CD14-positive monocyte (primary cell): ENCODE measurements around the gene DBF4. TPM values are rescaled to one million over a fixed set of nuclear protein-coding genes. Genes with fewer than 3 reads are reported as not detected.
"Not testable (repeated sequence)": the region's sequence is repeated elsewhere in the genome, so short reads cannot be mapped to it uniquely, and the experiment has no call there.

Experiments used
- DNase-seq, 3 donors: peaks; one replicate each; pipeline ENCODE4 v3.0.0-alpha.2; 2011 to 2022
- H2AFZ ChIP-seq: 2 replicates; pipeline ENCODE4 v1.6.0; 2012; ENCODE audit warnings: mild to moderate bottlenecking, low read depth, low read length, inconsistent platforms; ENCODE audit not compliant: insufficient read depth, poor library complexity, severe bottlenecking
- H3K27ac ChIP-seq, 2 donors: 1 replicate in 1 of 2; 2 replicates in 1 of 2; pipeline ENCODE4 v1.5.1; 2012 to 2013; ENCODE audit warnings: low read length in 2 of 2, control low read depth in 1 of 2, inconsistent platforms in 1 of 2, low read depth in 1 of 2, mild to moderate bottlenecking in 1 of 2
- H3K27me3 ChIP-seq, 2 donors: one replicate each; pipeline versions ENCODE4 v1.6.0 to v1.6.1; 2011 to 2013; ENCODE audit warnings: low read length in 2 of 2; ENCODE audit not compliant: control insufficient read depth in 2 of 2, insufficient read depth in 2 of 2
- H3K36me3 ChIP-seq, 2 donors: replicated peaks in 1 of 2; 1 replicate in 1 of 2; 2 replicates in 1 of 2; pipeline versions ENCODE4 v1.5.1 to v1.6.1; 2012 to 2013; ENCODE audit warnings: low read length in 2 of 2, control low read depth in 1 of 2, inconsistent platforms in 1 of 2, mild to moderate bottlenecking in 1 of 2; ENCODE audit not compliant: insufficient read depth in 2 of 2, control insufficient read depth in 1 of 2
- H3K4me1 ChIP-seq, 2 donors: 1 replicate in 1 of 2; 2 replicates in 1 of 2; pipeline versions ENCODE4 v1.5.1 to v1.6.1; 2012 to 2013; ENCODE audit warnings: low read length in 2 of 2, control low read depth in 1 of 2, inconsistent platforms in 1 of 2, mild to moderate bottlenecking in 1 of 2, moderate library complexity in 1 of 2; ENCODE audit not compliant: insufficient read depth in 2 of 2, control insufficient read depth in 1 of 2
- H3K4me2 ChIP-seq: replicated peaks from 2 replicates; pipeline ENCODE3; 2012; ENCODE audit warnings: low read length, moderate library complexity, mild to moderate bottlenecking; ENCODE audit not compliant: poor library complexity, severe bottlenecking; ENCODE audit errors: extremely low read depth
- H3K4me3 ChIP-seq, 3 experiments: fragments of 200-600 bp in 1 of 3; sonication (generic) in 1 of 3; replicated peaks in 1 of 3; 1 replicate in 2 of 3; 2 replicates in 1 of 3; pipeline ENCODE4 v1.5.1; 2011 to 2013; ENCODE audit warnings: low read length in 3 of 3, mild to moderate bottlenecking in 3 of 3, control low read depth in 2 of 3, low read depth in 2 of 3, inconsistent platforms in 1 of 3, moderate library complexity in 1 of 3
- H3K79me2 ChIP-seq: 2 replicates; pipeline ENCODE4 v1.6.0; 2012; ENCODE audit warnings: mild to moderate bottlenecking, control low read depth, inconsistent platforms, low read length, moderate library complexity; ENCODE audit not compliant: insufficient read depth
- H3K9ac ChIP-seq: 2 replicates; pipeline ENCODE4 v1.6.0; 2017; ENCODE audit warnings: low read length, mild to moderate bottlenecking; ENCODE audit not compliant: insufficient read depth, poor library complexity, severe bottlenecking
- H3K9me3 ChIP-seq, 2 donors: replicated peaks in 1 of 2; 1 replicate in 1 of 2; 2 replicates in 1 of 2; pipeline versions ENCODE4 v1.5.1 to v1.6.1; 2012 to 2013; ENCODE audit warnings: low read length in 2 of 2, control low read depth in 1 of 2; ENCODE audit not compliant: control insufficient read depth in 1 of 2, insufficient read depth in 1 of 2
- H4K20me1 ChIP-seq: 2 replicates; pipeline ENCODE4 v1.6.0; 2012; ENCODE audit warnings: mild to moderate bottlenecking, low read length, control low read depth, moderate library complexity; ENCODE audit not compliant: insufficient read depth
- H3K27ac Mint-ChIP-seq, 7 donors: one replicate each; pipeline ENCODE4 v1.8.0; 2020; ENCODE audit warnings: mild to moderate bottlenecking in 7 of 7, mixed read lengths in 7 of 7, moderate library complexity in 6 of 7, inconsistent platforms in 2 of 7
- H3K27me3 Mint-ChIP-seq, 3 donors: one replicate each; pipeline ENCODE4 v1.8.0; 2021 to 2022; ENCODE audit warnings: low read depth in 3 of 3, mild to moderate bottlenecking in 3 of 3, mixed read lengths in 3 of 3, moderate library complexity in 3 of 3, inconsistent platforms in 1 of 3
- H3K36me3 Mint-ChIP-seq, 2 donors: one replicate each; pipeline ENCODE4 v1.8.0; 2020; ENCODE audit warnings: mixed read lengths in 2 of 2, inconsistent platforms in 1 of 2, mild to moderate bottlenecking in 1 of 2
- H3K4me1 Mint-ChIP-seq: one replicate; pipeline ENCODE4 v1.8.0; 2020; ENCODE audit warnings: mild to moderate bottlenecking, mixed read lengths
- H3K4me3 Mint-ChIP-seq, 2 donors: one replicate each; pipeline ENCODE4 v1.8.0; 2020; ENCODE audit warnings: mild to moderate bottlenecking in 2 of 2, mixed read lengths in 2 of 2, moderate library complexity in 1 of 2
- H3K9me3 Mint-ChIP-seq, 7 donors: one replicate each; pipeline ENCODE4 v1.8.0; 2020 to 2022; ENCODE audit warnings: mixed read lengths in 7 of 7, mild to moderate bottlenecking in 6 of 7, moderate library complexity in 6 of 7, inconsistent platforms in 2 of 7
- WGBS: methylation state at CpG from one replicate; pipeline ENCODE4 v1.1.5; 2013; ENCODE audit warnings: missing lambda C conversion rate; ENCODE audit not compliant: insufficient coverage; 5-methylcytosine and 5-hydroxymethylcytosine counted together
- intact Hi-C, 2 donors: fragments of 100-400 bp; cut with micrococcal nuclease; formaldehyde crosslinking; loops; one replicate each; pipeline versions ENCODE4 v1.15.0 to v1.15.1; 2023
- polyA plus RNA-seq, 3 donors: library from polyadenylated mRNA; depleted of rRNA in 1 of 3; unstranded in 2 of 3; stranded (reverse) in 1 of 3; fragments of 300-500 nt in 2 of 3; fragments of >200 nt in 1 of 3; fragmentation: Illumina TruSeq in 2 of 3; gene quantifications; 1 replicate in 2 of 3; 2 replicates in 1 of 3; pipeline ENCODE4 v1.2.3, GENCODE V29; 2012 to 2021
- TF ChIP-seq, protein P1 (sequence below): fragments of 200-600 bp; IDR thresholded peaks from one replicate; pipeline ENCODE4 v1.8.0; 2022; ENCODE audit warnings: antibody characterized with exemption, mild to moderate bottlenecking

DBF4 gene
- polyA plus RNA-seq, 3 donors = 2.6 to 7.3 (median 6.7) TPM

DNA sequence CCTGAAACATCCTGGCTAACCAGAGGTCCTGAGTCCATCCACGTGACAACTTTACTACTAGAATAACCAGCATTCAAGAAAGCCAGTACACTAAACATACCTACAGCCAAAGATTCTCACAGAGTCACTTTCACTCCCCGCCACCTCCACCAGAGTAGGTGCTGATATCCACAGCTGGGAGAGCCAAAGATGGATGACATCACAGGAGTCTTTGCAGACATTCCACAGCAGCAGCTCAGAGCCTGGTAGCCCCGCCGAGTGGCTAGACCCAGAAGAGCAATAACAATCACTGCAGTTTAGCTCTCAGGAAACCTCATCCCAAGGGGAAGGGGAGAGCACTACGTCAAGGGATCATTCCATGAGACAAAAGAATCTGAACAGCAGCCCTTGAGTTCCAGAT, 44.3 kb downstream of the DBF4 start:
- peaks cover 0 to 3% (median 0%) of the 10 kb centered on the region in 7 donors for H3K9me3 Mint-ChIP-seq
- H3K4me3 Mint-ChIP-seq = no peak overlapping the region
- no peaks in the 10 kb centered on the region for H3K4me1 Mint-ChIP-seq
- DNase-seq = no peak
- H2AFZ ChIP-seq = no peak overlapping the region
- H3K27ac Mint-ChIP-seq = no peak overlapping the region
- H3K4me2 ChIP-seq = no peak overlapping the region
- no peaks in the 10 kb centered on the region for H3K36me3 ChIP-seq
- no peak overlapping the region for H3K27ac ChIP-seq
- intact Hi-C loops = no loop called here
- TF ChIP-seq, protein P1, sequence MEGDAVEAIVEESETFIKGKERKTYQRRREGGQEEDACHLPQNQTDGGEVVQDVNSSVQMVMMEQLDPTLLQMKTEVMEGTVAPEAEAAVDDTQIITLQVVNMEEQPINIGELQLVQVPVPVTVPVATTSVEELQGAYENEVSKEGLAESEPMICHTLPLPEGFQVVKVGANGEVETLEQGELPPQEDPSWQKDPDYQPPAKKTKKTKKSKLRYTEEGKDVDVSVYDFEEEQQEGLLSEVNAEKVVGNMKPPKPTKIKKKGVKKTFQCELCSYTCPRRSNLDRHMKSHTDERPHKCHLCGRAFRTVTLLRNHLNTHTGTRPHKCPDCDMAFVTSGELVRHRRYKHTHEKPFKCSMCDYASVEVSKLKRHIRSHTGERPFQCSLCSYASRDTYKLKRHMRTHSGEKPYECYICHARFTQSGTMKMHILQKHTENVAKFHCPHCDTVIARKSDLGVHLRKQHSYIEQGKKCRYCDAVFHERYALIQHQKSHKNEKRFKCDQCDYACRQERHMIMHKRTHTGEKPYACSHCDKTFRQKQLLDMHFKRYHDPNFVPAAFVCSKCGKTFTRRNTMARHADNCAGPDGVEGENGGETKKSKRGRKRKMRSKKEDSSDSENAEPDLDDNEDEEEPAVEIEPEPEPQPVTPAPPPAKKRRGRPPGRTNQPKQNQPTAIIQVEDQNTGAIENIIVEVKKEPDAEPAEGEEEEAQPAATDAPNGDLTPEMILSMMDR = no peak
- H3K27me3 Mint-ChIP-seq = peaks cover 2% of the 10 kb centered on the region in 3 donors
- H3K79me2 ChIP-seq = no peaks in the 10 kb centered on the region
- no peaks in the 10 kb centered on the region for H4K20me1 ChIP-seq
- H3K9ac ChIP-seq = no peak overlapping the region
- H3K4me1 ChIP-seq = no peaks in the 10 kb centered on the region
- H3K9me3 ChIP-seq = no peaks in the 10 kb centered on the region
- H3K27me3 ChIP-seq = no peaks in the 10 kb centered on the region
- 100% methylated on average over 3 of the region's 5 CpGs for WGBS
- no peaks in the 10 kb centered on the region for H3K36me3 Mint-ChIP-seq
- no peak overlapping the region for H3K4me3 ChIP-seq

DNA sequence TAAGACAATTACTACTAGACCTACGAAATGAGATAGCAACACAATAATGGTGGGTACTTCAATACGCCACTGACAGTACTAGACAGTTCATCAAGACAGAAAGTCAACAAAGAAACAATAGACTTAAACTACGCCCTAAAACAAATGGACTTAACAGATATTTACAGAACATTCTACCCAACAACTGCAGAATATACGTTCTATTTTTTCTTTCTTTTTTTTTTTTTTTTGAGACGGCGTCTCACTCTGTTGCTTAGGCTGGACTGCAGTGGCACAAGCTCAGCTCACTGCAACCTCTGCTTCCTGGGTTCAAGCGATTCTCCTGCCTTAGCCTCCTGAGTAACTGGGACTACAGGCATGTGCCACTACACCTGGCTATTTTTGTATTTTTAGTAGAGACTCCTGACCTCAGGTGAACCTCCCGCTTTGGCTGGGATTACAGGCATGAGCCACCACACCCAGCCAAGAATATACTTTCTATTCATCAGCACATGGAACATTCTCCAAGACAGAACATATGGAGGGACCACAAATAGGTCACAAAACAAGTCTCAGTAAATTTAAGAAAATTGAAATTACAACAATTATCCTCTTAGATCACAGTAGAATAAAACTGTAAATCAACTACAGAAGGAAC, 46.6 kb downstream of the DBF4 start:
- H3K4me1 Mint-ChIP-seq, H3K27ac Mint-ChIP-seq, H3K36me3 ChIP-seq, H3K9me3 ChIP-seq, H3K4me3 Mint-ChIP-seq, intact Hi-C loops, DNase-seq, H3K27me3 ChIP-seq, H3K4me2 ChIP-seq, H3K9me3 Mint-ChIP-seq, H3K36me3 Mint-ChIP-seq, H3K27me3 Mint-ChIP-seq, H3K4me1 ChIP-seq, H2AFZ ChIP-seq, H3K79me2 ChIP-seq, H3K9ac ChIP-seq, H4K20me1 ChIP-seq, H3K4me3 ChIP-seq, H3K27ac ChIP-seq: not testable (repeated sequence)
- WGBS = 100% methylated on average over 7 of the region's 8 CpGs
